ENCODE results near the gene ASB6.

- TF ChIP-seq CTCF (IDR thresholded peaks at IDR 0.05; ENCODE audit: insufficient read depth, low read length, poor library complexity, severe bottlenecking), result no peak
- no peak for TF ChIP-seq EZH2phosphoT487 (conservative IDR thresholded peaks at IDR 0.05; ENCODE audit: low read length)
Observed at GRCh38 chr9:129687391-129687790, 45.4 kb upstream of the ASB6 start.

All from SU-DHL-6 (cell line).